ENCODE results near the gene PLA2G2C.

Gene PLA2G2C

DNA sequence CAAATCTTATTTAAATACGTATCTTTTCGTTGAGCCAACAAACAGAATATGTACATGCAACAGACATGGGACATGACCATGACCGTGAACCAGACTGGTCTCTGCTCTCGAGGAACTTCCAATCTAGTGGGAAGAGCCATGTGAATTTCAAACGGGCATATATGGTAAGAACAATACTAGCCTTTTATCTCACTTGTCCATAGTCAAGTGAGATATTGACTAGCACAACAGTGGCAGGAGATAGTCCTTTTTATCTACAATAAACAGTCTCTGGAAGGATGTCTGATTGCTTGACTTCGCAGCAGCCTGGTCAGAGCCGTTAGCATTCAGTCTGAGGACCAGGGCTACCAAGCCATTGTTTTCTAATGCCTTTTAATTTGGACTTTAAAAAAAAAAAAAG lies 12.6 kb upstream of the PLA2G2C start:
- TF ChIP-seq REST (IDR thresholded peaks at IDR 0.05; ENCODE audit: insufficient read depth in 1 of 2, low read depth in 2 of 2, low read length in 2 of 2) (no peak), TAF1 (IDR thresholded peaks at IDR 0.05; ENCODE audit: borderline replicate concordance, insufficient read depth, low read length) (no peak), FOXP2 (optimal IDR thresholded peaks at IDR 0.05; ENCODE audit: borderline replicate concordance, extremely low read depth, extremely low read length, insufficient read depth) (no peak), POLR2AphosphoS5 (IDR thresholded peaks at IDR 0.05; ENCODE audit: low read depth, low read length) (no peak), SIN3A (IDR thresholded peaks at IDR 0.05; ENCODE audit: borderline replicate concordance, insufficient read depth, low read length) (no peak)

- TF ChIP-seq FOXP2 (optimal IDR thresholded peaks at IDR 0.05; ENCODE audit: borderline replicate concordance, extremely low read depth, extremely low read length, insufficient read depth): no peak
- TF ChIP-seq POLR2AphosphoS5 (IDR thresholded peaks at IDR 0.05; ENCODE audit: low read depth, low read length): no peak
- no peak for TF ChIP-seq SIN3A (IDR thresholded peaks at IDR 0.05; ENCODE audit: borderline replicate concordance, insufficient read depth, low read length)
- TF ChIP-seq REST (IDR thresholded peaks at IDR 0.05; ENCODE audit: insufficient read depth in 1 of 2, low read depth in 2 of 2, low read length in 2 of 2): no peak
- no peak for TF ChIP-seq TAF1 (IDR thresholded peaks at IDR 0.05; ENCODE audit: borderline replicate concordance, insufficient read depth, low read length)
Measured at GRCh38 chr1:20198296-20198695, 12.0 kb upstream of the PLA2G2C start.

DNA sequence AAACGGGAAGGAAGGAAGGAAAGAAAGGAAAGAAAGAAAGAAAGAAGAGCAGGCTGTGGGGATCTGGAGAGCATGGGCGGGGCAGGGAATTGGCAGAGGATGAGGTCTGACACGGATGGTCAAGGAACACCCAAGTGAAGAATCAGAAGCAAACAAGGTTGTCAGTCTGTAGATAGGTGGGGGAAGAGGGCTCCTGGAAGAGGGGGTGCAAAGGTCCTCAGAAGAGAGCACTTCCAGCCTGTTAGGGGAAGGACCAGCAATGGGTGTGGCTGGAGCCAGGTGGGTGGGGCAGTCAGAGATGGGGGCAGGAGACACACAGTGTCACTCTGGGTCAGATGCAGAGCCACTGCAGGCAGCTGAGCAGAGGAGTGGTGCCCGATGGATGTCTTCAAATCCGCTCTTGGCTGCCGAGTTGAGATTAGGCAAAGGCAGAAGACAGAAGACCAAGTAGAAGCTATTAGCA lies 11.0 kb upstream of the PLA2G2C start:
- TF ChIP-seq SIN3A (IDR thresholded peaks at IDR 0.05; ENCODE audit: borderline replicate concordance, insufficient read depth, low read length): no peak

GRCh38 chr1:20195462-20195780 lies 9.1 kb upstream of the PLA2G2C start:
- no peak for TF ChIP-seq REST (IDR thresholded peaks at IDR 0.05; ENCODE audit: insufficient read depth in 1 of 2, low read depth in 2 of 2, low read length in 2 of 2)
- no peak for TF ChIP-seq TAF1 (IDR thresholded peaks at IDR 0.05; ENCODE audit: borderline replicate concordance, insufficient read depth, low read length)
- no peak for TF ChIP-seq FOXP2 (optimal IDR thresholded peaks at IDR 0.05; ENCODE audit: borderline replicate concordance, extremely low read depth, extremely low read length, insufficient read depth)
- no peak for TF ChIP-seq POLR2AphosphoS5 (IDR thresholded peaks at IDR 0.05; ENCODE audit: low read depth, low read length)
- TF ChIP-seq SIN3A (IDR thresholded peaks at IDR 0.05; ENCODE audit: borderline replicate concordance, insufficient read depth, low read length): no peak

GRCh38 chr1:20194757-20195461 lies 8.6 kb upstream of the PLA2G2C start:
- TF ChIP-seq TAF1 (IDR thresholded peaks at IDR 0.05; ENCODE audit: borderline replicate concordance, insufficient read depth, low read length) (no peak), REST (IDR thresholded peaks at IDR 0.05; ENCODE audit: insufficient read depth in 1 of 2, low read depth in 2 of 2, low read length in 2 of 2) (no peak), FOXP2 (optimal IDR thresholded peaks at IDR 0.05; ENCODE audit: borderline replicate concordance, extremely low read depth, extremely low read length, insufficient read depth) (no peak), POLR2AphosphoS5 (IDR thresholded peaks at IDR 0.05; ENCODE audit: low read depth, low read length) (no peak), SIN3A (IDR thresholded peaks at IDR 0.05; ENCODE audit: borderline replicate concordance, insufficient read depth, low read length) (no peak)
